GM12891 (cell line): Measurements from ENCODE around the gene KIAA0319L.
A peak's percentile ranks its signal among the peaks of the same experiment; 100 is the strongest.
"Not testable (repeated sequence)": the region's sequence is repeated elsewhere in the genome, so short reads cannot be mapped to it uniquely, and the experiment has no call there.

Source experiments
- DNase-seq: peaks from one replicate; pipeline ENCODE4 v3.0.0; 2011; ENCODE audit warnings: low spot score; ENCODE audit not compliant: insufficient read length
- FAIRE-seq: peaks from 2 replicates; lab custom pipeline; 2011; peaks lifted over from hg19 to GRCh38; lab: Jason Lieb, UNC
- PAX5 ChIP-seq: IDR thresholded peaks from 2 replicates; pipeline ENCODE4 v1.6.1; 2011; ENCODE audit warnings: low read length, moderate library complexity, mild to moderate bottlenecking; ENCODE audit not compliant: insufficient read depth, severe bottlenecking
- POLR2A ChIP-seq: IDR thresholded peaks from 2 replicates; pipeline ENCODE4 v1.6.1; 2011; ENCODE audit warnings: low read depth, low read length, control low read depth
- POLR2AphosphoS5 ChIP-seq: IDR thresholded peaks from 2 replicates; pipeline ENCODE4 v1.6.1; 2011; ENCODE audit warnings: low read depth, low read length, control low read depth
- POU2F2 ChIP-seq: IDR thresholded peaks from 2 replicates; pipeline ENCODE4 v1.6.1; 2011; ENCODE audit warnings: low read depth, mild to moderate bottlenecking, control low read depth, low read length, moderate library complexity
- SPI1 ChIP-seq: IDR thresholded peaks from 2 replicates; pipeline ENCODE4 v1.6.1; 2011; ENCODE audit warnings: low read depth, low read length, control low read depth
- TAF1 ChIP-seq: IDR thresholded peaks from 2 replicates; pipeline ENCODE4 v1.6.1; 2011; ENCODE audit warnings: low read depth, low read length, control low read depth

The KIAA0319L gene

GRCh38 chr1:35592991-35593769 is 36.0 kb upstream of the KIAA0319L start:
- TF ChIP-seq TAF1 (no peak), POU2F2 (no peak), POLR2A (no peak), PAX5 (no peak), SPI1 (no peak), POLR2AphosphoS5 (no peak)
- DNase-seq (no peak), FAIRE-seq (no peak)

- DNase-seq (no peak), FAIRE-seq (no peak)
- TF ChIP-seq POU2F2 (no peak), SPI1 (no peak), POLR2A (no peak), POLR2AphosphoS5 (no peak), PAX5 (no peak), TAF1 (no peak)
Observed at GRCh38 chr1:35591211-35591610, 34.0 kb upstream of the KIAA0319L start.

- no peak for TF ChIP-seq POU2F2
- TF ChIP-seq SPI1 = no peak
- TF ChIP-seq PAX5 = no peak
- TF ChIP-seq POLR2A = no peak
- TF ChIP-seq POLR2AphosphoS5 = no peak
- no peak for TF ChIP-seq TAF1
- no peak for FAIRE-seq
- no peak for DNase-seq
Observed at GRCh38 chr1:35590476-35591040, 33.4 kb upstream of the KIAA0319L start.

- TF ChIP-seq POLR2A (no peak), SPI1 (no peak), PAX5 (no peak), POU2F2 (no peak), POLR2AphosphoS5 (no peak), TAF1 (no peak)
- DNase-seq (no peak), FAIRE-seq (peak; percentile 9)
Observed at GRCh38 chr1:35589516-35590427, 32.6 kb upstream of the KIAA0319L start.

GRCh38 chr1:35588197-35588910 is 31.2 kb upstream of the KIAA0319L start:
- no peak for TF ChIP-seq SPI1
- TF ChIP-seq POLR2A = no peak
- no peak for TF ChIP-seq POU2F2
- no peak for TF ChIP-seq POLR2AphosphoS5
- no peak for TF ChIP-seq PAX5
- TF ChIP-seq TAF1 = no peak
- DNase-seq (no peak), FAIRE-seq (no peak)

- DNase-seq = no peak
- FAIRE-seq = no peak
- TF ChIP-seq POU2F2 (no peak), TAF1 (no peak)
Observed at GRCh38 chr1:35587736-35588135, 30.5 kb upstream of the KIAA0319L start.

GRCh38 chr1:35586808-35587207 is 29.6 kb upstream of the KIAA0319L start:
- no peak for DNase-seq
- no peak for FAIRE-seq
- TF ChIP-seq PAX5 (no peak), SPI1 (no peak), POU2F2 (no peak), POLR2A (no peak), TAF1 (no peak), POLR2AphosphoS5 (no peak)

- DNase-seq, FAIRE-seq: not testable (repeated sequence)
Observed at GRCh38 chr1:35585805-35586204, 28.6 kb upstream of the KIAA0319L start.

- no peak for DNase-seq
- no peak for FAIRE-seq
- no peak for TF ChIP-seq POLR2A
- no peak for TF ChIP-seq POLR2AphosphoS5
- TF ChIP-seq PAX5 = no peak
- TF ChIP-seq SPI1 = no peak
- no peak for TF ChIP-seq POU2F2
- no peak for TF ChIP-seq TAF1
Observed at GRCh38 chr1:35585281-35585680, 28.1 kb upstream of the KIAA0319L start.

GRCh38 chr1:35581621-35582020 is 24.4 kb upstream of the KIAA0319L start:
- not testable (repeated sequence) for FAIRE-seq, DNase-seq
